NCI-H2227 (cell line): ENCODE measurements around the gene BPGM.
A peak's percentile ranks its signal among the peaks of the same experiment; 100 is the strongest.

Source experiments
- DNase-seq: peaks from one replicate; lab custom pipeline; 2025; ENCODE audit not compliant: unreplicated experiment; lab: John Stamatoyannopoulos, UW

BPGM gene

GRCh38 chr7:134646425-134647305 lies at the start of gene BPGM:
TSS of gene BPGM (plus strand) at chr7:134646853. CDS start at chr7:134661508, 14,655 bp downstream.
- peak; percentile 100 for DNase-seq

- DNase-seq: no peak
Observed at GRCh38 chr7:134599371-134599770, 47.3 kb upstream of the BPGM start.

- no peak for DNase-seq
Observed at GRCh38 chr7:134601459-134601858, 45.2 kb upstream of the BPGM start.

- peak; percentile 20 for DNase-seq
Observed at GRCh38 chr7:134602881-134603451, 43.7 kb upstream of the BPGM start.

DNA sequence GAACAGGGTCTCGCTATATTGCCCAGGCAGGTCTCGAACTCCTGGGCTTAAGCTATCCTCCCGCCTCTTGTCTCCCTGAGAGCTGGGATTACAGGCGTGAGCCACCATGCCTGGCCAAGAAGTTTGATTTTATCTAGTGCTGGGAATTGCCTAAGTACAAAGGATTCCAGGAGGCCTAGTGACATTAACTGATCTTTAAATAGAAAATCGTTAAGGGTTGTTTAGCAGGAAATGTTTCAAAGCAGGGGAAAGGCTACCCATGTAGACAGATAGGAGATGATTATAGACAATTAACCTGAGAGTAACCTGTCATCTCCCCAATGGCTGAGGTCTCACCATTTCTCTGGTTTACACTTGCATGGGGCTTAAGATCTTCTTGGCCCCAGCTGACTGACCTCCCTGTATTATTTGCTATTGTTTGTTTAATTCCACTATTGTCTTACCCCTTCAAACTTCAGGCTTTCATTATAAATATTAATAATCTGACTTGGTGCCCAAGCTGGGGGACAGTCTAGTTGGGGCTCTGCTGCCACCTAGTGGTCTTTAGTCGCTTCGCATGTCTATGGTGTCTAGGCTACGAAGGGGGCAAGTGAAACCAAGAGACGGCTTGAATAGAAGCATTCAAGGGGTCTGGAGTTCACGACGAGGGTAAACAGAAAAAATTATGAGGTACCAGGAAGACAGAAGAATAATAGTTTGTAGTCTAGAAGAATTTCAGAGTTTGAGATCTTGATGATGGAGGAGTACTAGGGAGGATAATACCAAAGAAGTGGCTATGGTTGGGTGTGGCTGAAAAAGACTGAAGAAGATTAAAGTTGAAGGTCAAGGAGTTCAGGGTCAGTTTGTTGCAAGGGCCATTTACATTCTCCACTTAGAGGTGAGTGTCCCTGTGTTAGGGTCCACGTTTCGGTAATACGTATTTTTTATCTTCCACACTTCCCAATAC lies 40.4 kb upstream of the BPGM start:
- DNase-seq: peak; percentile 80

GRCh38 chr7:134611611-134612151 lies 35.0 kb upstream of the BPGM start:
- no peak for DNase-seq

- no peak for DNase-seq
Observed at GRCh38 chr7:134612197-134612596, 34.5 kb upstream of the BPGM start.

DNA sequence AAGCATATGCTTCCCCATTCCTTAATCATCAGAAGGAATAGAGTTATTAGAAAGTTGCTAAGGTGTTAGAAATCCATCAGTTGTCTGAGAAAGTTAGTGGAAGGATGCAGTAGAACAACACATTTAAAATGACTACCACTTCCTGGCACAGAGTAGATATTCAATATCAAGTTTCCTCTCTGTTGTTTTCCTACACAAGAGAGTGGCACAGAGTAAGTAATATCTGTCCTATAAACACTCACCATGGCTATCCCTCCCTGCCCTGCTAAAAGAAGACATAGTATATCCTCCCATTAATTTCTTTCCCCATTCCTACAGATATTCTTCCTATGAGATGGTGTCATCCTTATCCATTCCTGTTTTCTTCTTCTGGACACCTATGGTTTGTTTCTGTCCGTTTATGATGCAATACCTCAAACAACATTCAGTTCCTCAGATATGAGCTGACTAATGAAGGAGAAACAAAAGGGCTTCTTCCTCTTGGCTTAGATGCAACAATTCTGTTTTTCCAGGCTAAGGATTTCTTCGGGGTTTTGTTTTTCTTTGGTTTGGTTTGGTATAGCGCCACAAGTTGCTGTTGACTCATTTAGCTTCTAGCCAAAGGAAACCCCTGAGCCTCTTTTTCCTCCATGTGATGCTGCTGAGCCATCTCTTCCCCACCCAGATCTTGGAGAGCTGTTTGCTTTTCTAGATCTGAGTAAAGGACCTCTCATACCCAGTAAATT lies 32.9 kb upstream of the BPGM start:
- no peak for DNase-seq

DNA sequence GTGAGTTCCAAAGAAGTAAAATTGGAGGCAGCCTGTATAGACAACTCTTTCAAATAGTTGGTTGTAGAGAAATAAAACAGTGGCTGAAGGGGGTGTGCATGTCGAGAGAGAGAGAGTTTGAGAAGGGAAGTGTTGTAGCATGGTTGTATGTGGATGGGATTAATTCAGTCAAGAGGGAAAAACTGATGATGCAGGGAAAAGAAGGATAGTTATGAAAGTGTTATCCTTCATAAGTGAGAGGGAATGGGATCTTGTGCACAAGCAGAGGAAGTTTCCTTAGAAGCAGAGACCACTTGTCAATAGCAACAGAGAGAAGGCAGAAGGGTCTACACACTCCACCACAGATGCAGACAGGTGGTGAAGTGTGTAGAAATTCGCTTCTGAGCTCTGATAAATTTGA lies 30.0 kb upstream of the BPGM start:
- no peak for DNase-seq

GRCh38 chr7:134618756-134619530 lies 27.7 kb upstream of the BPGM start:
- DNase-seq: no peak

GRCh38 chr7:134619627-134620331 lies 26.9 kb upstream of the BPGM start:
- DNase-seq: no peak

DNA sequence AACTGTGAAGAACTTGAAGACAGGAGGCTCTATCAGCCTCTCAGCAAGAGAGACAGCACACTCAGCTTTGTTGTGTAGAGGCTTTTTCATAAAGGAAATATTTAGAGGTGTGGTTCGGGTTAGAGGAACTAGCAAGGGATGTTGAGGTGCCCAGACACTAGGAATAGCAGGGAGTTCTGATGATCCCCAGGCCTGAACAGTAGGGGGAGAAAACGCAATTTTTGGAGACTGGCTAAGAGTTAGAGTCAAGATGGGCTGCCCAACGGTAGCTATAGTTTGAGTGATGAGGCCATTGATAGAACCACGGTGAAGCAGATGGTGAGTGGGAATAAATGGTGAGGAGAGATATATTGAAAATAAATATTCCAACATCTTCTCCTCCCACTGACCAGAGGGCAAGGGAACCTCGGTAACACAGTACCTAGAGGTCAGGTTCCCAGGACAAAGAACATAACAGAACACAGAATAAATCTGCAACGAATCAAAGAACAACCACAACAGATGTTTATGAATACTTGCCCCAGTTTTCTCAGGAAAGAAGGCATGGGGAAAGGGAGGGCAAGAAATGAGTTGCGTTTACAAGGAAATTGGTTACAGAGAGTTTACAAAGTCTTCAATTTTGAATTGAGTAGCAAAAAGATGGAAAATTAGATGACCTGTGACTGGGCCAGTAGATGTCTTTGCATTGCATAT lies 24.2 kb upstream of the BPGM start:
- no peak for DNase-seq

- no peak for DNase-seq
Observed at GRCh38 chr7:134623193-134623592, 23.5 kb upstream of the BPGM start.

DNA sequence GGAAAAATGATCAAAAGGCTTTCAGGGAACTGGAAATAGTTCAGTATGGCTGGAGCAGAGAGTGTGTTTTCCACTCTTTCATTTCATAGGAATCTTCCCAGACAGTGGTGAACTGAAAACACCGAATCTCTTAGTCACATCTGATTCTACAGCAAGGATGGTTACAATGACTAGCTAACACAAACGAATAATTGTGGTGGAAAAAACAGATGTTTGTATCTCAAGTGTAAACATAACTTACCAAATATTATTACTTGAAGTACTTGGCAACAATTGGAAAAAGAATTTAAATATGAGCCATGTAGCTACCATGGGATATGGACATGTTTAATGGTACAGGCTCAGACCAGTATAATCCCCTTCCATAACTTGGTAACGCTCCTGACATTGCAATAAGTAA lies 21.1 kb upstream of the BPGM start:
- DNase-seq: no peak

DNA sequence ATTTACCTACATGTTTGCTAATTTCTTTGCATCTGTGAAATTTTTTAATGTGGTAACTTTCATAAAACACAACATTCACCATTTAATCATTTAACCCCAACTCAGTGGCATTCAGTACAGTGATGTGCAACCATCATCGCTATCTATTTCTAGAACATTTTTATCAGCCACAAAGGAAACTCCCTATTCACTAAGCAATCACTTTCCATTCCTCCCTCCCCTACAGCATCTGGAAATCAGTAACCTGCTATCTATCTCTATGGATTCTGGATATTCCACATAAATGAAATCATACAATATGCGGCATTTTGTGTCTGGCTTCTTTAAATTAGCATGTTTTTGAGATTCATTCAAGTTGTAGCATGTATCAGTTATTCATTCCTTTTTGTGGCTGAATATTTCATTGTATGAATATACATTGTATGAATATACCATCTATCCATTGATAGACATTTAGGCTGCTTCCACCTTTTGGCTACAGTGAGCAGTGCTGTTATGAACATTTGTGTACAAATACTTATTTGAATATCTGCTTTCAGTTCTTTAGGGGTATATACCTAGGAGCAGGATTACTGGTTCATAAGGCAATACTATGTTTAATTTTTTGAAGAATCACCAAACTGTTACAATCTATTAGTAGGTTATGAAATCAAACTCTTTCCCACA lies 19.4 kb upstream of the BPGM start:
- DNase-seq: no peak

- DNase-seq: no peak
Observed at GRCh38 chr7:134627775-134628153, 18.9 kb upstream of the BPGM start.

DNA sequence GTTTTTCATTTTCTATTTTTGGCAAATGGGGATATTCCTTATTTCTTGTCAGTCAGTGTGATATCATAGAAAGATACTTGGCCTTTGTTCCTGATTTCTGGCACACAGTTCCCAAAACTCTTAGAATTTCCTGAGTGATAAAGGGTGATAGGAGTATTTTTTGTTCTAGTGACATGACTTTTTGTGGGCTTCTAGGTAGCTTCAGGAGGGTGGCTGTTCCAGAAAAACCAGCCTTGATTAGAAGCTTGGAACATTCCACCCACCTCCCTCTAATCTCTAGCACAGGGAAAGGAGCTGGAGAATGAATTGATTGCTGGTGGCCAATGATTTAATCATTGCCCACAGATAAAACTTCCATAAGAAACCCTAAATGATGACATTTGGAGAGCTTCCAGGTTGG lies 17.2 kb upstream of the BPGM start:
- DNase-seq: no peak

DNA sequence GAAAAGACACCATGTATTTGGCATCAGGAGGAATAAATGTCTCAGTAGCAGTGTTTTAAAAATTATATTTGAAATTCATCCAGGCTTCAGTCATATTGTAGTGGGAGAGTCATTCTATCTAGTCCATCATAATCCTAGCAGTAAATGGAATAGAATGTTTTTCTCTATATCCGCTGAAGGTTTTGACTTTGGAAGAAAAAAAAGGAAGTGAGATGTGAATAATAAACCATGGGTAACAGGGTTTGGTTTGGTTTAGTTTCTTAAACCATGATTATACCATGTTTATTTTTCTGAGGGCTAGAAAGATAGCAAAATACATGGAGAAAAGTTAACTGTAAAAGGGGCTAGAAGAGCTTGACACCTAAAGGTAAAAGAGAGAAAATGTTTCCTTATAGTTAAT lies 16.4 kb upstream of the BPGM start:
- DNase-seq: no peak
